Esophagus squamous epithelium (tissue), 4 donors: ENCODE results near the gene BABAM2.

Experiments used
- CTCF ChIP-seq, 6 experiments: fragments of 450-650 bp in 4 of 6; fragments of 200-600 bp in 2 of 6; sonication (generic) in 2 of 6; IDR thresholded peaks; one replicate each; pipeline ENCODE4 v1.5.1; 2016 to 2019; ENCODE audit warnings: antibody characterized with exemption in 6 of 6, mild to moderate bottlenecking in 4 of 6, moderate library complexity in 4 of 6
- POLR2A ChIP-seq, 4 donors: fragments of 450-650 bp; IDR thresholded peaks; one replicate each; pipeline ENCODE4 v1.6.1; 2017; ENCODE audit warnings: antibody characterized with exemption in 4 of 4, mild to moderate bottlenecking in 4 of 4, moderate library complexity in 3 of 4

GRCh38 chr2:28252311-28252710 is 361.8 kb downstream of the BABAM2 start:
- TF ChIP-seq CTCF (IDR thresholded peaks at IDR 0.05), result no peak
- no peak for TF ChIP-seq POLR2A (IDR thresholded peaks at IDR 0.05)
